A673 (cell line): ENCODE data around the gene ARHGAP15.

ENCODE experiments used
- EZH2 ChIP-seq: fragments of 200-600 bp; sonication (generic); IDR thresholded peaks from 2 replicates; pipeline ENCODE4 v1.6.1; 2017; ENCODE audit warnings: borderline replicate concordance, low read depth, mild to moderate bottlenecking, mixed read lengths, antibody characterized with exemption, low read length; ENCODE audit not compliant: poor library complexity, severe bottlenecking
- TF ChIP-seq, protein P1 (sequence below): fragments of 300-800, 200-600 bp; sonication (generic); conservative IDR thresholded peaks from 2 replicates; pipeline ENCODE4 v1.5.1; 2017; ENCODE audit warnings: low read depth, mild to moderate bottlenecking, antibody characterized with exemption, low read length, moderate library complexity, mixed read lengths

DNA sequence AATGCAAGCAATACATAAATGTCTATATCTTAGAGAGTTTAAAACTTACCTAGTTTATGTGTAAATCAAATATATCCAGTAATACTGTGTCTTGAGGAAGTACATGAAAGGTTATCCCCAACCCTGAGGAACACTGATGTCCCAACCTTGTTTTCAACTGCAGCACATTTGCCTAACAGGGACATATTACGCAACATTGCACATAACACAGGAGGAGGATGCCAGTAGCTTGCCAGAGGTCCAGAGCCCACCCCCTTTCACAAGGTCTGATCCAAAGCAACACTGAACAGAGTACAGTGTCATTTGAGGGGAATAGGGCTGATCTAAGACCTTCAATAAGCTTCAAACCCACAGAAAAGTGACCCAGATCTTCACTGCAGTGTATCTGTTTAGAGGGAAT lies 678.5 kb downstream of the ARHGAP15 start:
- TF ChIP-seq, protein P1, sequence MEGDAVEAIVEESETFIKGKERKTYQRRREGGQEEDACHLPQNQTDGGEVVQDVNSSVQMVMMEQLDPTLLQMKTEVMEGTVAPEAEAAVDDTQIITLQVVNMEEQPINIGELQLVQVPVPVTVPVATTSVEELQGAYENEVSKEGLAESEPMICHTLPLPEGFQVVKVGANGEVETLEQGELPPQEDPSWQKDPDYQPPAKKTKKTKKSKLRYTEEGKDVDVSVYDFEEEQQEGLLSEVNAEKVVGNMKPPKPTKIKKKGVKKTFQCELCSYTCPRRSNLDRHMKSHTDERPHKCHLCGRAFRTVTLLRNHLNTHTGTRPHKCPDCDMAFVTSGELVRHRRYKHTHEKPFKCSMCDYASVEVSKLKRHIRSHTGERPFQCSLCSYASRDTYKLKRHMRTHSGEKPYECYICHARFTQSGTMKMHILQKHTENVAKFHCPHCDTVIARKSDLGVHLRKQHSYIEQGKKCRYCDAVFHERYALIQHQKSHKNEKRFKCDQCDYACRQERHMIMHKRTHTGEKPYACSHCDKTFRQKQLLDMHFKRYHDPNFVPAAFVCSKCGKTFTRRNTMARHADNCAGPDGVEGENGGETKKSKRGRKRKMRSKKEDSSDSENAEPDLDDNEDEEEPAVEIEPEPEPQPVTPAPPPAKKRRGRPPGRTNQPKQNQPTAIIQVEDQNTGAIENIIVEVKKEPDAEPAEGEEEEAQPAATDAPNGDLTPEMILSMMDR: no peak
- TF ChIP-seq EZH2: no peak
